MV-4-11 (cell line): Measurements from ENCODE around the gene PACSIN2.
"Not testable (repeated sequence)": the region's sequence is repeated elsewhere in the genome, so short reads cannot be mapped to it uniquely, and the experiment has no call there.

Source experiments
- DNase-seq: peaks from one replicate; lab custom pipeline; 2025; lab: John Stamatoyannopoulos, UW

PACSIN2 gene

GRCh38 chr22:42945736-42946135 lies 69.2 kb downstream of the PACSIN2 start:
- DNase-seq, result no peak

GRCh38 chr22:42945027-42945426 lies 69.9 kb downstream of the PACSIN2 start:
- no peak for DNase-seq

DNA sequence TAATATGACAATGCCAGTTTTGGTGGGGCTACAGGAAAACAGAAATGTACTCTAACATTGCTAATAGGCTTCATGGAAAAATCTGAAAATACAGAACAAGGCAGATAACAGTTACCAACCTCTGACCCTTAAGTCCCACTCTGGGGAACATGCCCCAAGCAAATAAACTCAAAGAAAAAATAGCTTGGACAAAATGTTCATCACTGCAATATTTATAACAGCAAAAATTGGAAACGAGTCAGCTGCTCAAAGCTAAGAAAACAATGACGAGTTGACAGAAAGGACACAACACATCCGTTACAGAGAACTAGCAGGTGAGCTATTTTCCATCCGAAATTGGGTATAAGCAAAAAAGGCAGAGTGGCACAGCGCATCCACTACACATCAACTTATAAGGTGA lies 70.5 kb downstream of the PACSIN2 start:
- DNase-seq, result no peak

GRCh38 chr22:42943981-42944380 lies 71.0 kb downstream of the PACSIN2 start:
- no peak for DNase-seq

GRCh38 chr22:42942351-42942750 lies 72.6 kb downstream of the PACSIN2 start:
- DNase-seq, result no peak

GRCh38 chr22:42939941-42940653 lies 74.9 kb downstream of the PACSIN2 start:
- DNase-seq, result no peak

GRCh38 chr22:42939451-42939881 lies 75.5 kb downstream of the PACSIN2 start:
- no peak for DNase-seq

GRCh38 chr22:42938976-42939375 lies 76.0 kb downstream of the PACSIN2 start:
- DNase-seq, result no peak

GRCh38 chr22:42938449-42938848 lies 76.5 kb downstream of the PACSIN2 start:
- DNase-seq, result no peak

DNA sequence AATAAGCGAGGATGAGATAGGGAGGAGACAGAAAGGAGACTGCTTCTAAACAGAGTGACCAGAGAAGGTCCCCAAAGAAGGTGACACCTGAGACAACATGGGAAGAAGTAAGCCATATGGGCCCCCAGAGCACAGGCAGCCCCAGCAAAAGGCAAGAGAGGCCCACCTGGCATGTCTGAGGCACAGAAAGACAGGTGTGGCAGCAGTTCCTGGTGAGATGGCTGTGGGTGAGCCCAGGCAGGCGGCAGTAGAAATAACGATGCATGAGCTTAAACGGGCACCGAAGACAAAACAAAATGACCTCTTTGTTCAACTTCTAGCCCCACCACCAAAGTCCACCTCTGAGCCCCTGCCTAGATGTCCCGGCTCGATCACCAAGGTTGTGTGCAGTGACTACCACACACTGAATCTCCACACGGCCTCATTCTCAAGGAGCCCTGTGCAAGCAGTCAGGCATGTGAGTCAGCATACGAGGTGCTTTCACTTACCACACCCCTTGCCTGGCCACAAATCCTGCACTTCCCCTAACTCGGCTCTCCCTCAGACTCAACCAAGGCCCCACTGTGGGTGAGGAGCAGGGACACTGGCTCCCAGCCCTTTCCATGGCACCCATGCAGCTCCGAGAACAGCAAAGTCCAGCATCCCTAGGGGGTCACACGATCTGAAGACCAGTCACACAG lies 77.6 kb downstream of the PACSIN2 start:
- peak; percentile 88 for DNase-seq

DNA sequence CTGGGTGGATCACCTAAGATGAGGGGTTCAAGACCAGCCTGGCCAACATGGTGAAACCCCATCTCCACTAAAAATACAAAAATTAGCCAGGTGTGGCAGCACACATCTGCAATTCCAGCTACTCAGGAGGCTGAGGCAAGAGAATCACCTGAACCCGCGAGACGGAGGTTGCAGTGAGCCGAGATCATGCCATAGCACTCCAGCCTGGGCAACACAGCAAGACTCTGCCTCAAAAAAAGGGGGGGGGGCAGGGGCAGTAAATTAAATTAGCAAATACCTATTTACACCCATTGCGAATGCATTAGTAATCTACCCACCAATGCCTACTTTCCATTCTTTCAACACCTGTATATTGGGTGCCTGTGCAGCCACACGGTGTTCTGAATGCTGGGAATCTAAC lies 78.3 kb downstream of the PACSIN2 start:
- DNase-seq, result not testable (repeated sequence)

- no peak for DNase-seq
Measured at GRCh38 chr22:42934338-42934737, 80.6 kb downstream of the PACSIN2 start.

DNA sequence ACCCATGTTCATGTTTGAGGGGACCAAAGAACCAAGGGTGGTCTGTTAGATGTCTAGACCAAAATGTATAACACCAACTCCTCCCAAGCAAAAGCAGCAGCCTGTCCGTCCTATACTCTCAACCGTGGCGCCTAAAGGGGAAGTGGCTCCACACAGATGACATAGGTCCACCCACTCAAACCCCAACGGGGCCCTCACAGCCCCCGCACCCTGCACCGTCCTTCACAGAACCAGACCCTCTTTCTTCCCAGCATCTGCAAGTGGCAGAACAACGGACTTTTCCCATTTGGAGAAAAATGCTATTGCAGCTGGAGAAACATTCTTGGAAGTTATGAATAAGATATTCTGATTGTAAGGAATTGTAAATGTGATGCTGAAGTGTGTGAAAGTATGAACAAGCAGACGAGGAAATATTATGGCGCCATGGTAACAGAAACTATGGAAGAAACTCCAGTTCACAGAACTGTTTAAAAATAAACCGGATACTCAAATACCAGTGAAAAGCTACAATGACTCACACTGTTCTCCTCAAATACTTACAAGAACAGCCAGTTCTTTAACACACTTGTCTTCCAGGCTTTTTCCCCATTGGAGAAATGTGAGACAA lies 81.4 kb downstream of the PACSIN2 start:
- peak; percentile 77 for DNase-seq

DNA sequence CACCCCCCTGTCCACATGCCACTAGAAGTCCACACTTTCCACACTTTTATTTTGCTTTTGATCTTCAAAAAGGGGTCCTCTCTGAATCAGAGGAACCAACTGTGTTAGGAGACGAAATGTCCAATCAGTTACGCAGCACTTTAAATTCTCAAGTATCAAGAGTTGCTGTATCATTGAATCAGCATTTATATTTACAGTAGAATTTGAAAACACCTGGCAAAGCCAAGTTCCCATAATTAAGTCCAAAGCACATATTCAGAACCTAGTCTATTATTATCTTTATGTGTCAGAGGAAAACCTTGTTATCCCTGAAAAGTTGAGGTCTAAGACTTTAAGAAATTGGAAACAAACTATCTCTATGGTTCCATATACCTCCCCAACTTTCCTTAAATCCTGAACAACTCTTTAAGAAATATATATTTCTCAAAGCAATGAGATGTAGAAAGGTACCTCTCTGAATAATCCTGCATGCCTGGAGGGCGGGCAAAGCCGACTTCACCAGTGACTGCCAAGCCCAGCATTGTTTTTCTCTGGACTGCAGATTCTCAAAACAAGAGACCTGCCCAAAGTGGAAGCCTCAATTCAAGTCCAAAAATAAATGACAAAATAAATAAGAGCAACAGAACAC lies 82.0 kb downstream of the PACSIN2 start:
- no peak for DNase-seq

GRCh38 chr22:42932197-42932519 lies 82.8 kb downstream of the PACSIN2 start:
- no peak for DNase-seq

GRCh38 chr22:42931421-42932196 lies 83.3 kb downstream of the PACSIN2 start:
- peak; percentile 92 for DNase-seq

DNA sequence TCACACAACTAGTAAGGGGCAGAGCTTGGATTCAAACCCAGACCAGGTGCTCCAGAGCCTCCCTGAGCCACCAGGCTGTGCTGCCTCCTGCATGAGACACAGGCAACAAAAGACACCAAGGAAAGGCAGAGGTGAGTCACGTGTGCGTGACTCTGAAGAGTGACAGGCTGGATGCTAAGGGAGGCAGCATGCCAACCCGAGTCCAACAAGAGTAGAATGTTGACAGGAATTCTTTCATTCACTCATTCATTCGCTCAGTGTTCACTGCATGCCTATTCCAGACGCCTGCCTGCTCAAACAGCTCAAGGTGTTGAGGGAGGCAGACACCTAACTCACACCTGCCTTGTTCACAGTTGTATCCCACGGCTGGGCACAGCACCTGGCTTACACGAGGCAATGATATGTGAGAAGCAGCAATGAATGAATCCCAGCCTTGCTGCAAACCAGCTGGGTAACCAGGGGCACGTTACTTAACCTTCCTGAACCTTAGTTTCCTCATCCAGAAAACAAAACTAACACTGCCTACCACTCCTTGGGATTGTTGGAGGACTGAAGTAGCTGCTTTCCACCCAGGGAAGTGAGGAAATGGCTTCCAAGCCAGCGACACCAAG lies 84.0 kb downstream of the PACSIN2 start:
- DNase-seq, result peak; percentile 72

- no peak for DNase-seq
Measured at GRCh38 chr22:42929838-42930155, 85.2 kb downstream of the PACSIN2 start.

GRCh38 chr22:42928969-42929837 lies 85.7 kb downstream of the PACSIN2 start:
- DNase-seq, result peak; percentile 78

DNA sequence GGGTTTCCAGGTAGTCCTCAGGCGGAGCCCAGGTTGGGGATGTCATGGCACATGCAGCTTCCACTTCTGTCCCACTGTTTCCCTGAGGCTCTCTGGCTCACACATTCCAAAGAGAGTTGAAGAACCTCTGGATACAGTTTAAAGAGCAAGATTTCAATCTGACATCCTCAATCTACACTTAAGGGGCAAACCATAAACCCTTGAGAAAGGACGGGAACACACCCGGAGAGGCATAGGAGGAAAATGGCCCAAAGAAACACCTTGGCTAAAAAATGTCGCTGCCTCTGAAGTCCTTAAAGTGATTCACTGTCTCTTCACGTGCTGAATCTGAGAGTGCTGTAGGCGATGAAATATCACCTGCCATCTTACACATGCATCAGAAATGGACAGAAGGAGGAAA lies 87.0 kb downstream of the PACSIN2 start:
- no peak for DNase-seq

DNA sequence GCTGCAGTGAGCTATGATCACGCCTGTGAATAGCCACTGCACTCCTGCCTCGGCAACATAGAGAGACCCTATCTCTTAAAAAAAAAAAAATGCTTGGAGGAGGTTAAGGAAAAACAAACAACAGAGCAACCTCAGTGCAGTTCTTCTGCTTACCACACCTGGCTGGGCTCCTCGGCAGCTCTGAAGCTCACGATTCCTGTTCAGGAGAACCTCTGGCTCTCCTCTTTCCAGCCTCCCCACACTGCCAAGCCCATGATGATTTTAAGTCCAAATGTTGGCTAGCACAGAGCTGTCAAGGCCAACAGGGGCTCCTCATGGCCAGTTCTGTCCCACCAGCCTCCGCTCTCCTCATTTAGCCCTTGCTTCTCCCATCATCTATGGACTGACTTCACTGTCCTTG lies 88.2 kb downstream of the PACSIN2 start:
- DNase-seq, result no peak
